ES-I3 (cell line): ENCODE data around the gene BATF.

ENCODE experiments used
- H3K36me3 ChIP-seq: 2 replicates; pipeline ENCODE4 v1.6.1; 2013; ENCODE audit warnings: mild to moderate bottlenecking, low read length, control low read depth, moderate library complexity; ENCODE audit not compliant: insufficient read depth
- H3K4me1 ChIP-seq: 2 replicates; pipeline ENCODE4 v1.6.1; 2013; ENCODE audit warnings: mild to moderate bottlenecking, control low read depth, low read length; ENCODE audit not compliant: insufficient read depth
- H3K9ac ChIP-seq: 2 replicates; pipeline ENCODE4 v1.6.1; 2013; ENCODE audit warnings: low read depth, mild to moderate bottlenecking, low read length, moderate library complexity
- H3K9me3 ChIP-seq: 2 replicates; pipeline ENCODE4 v1.6.1; 2013; ENCODE audit warnings: mild to moderate bottlenecking, low read length, moderate library complexity; ENCODE audit not compliant: control insufficient read depth, insufficient read depth

The BATF gene

GRCh38 chr14:75533791-75534555, 11.7 kb downstream of the BATF start:
- Histone ChIP-seq H3K36me3 (no peaks in the 10 kb centered on the region), H3K9ac (no peak overlapping the region), H3K9me3 (no peaks in the 10 kb centered on the region), H3K4me1 (no peaks in the 10 kb centered on the region)

GRCh38 chr14:75535164-75535898, 13.1 kb downstream of the BATF start:
- Histone ChIP-seq H3K9me3 (no peaks in the 10 kb centered on the region), H3K4me1 (no peaks in the 10 kb centered on the region; the same call in 1 of the 2 replicates), H3K36me3 (no peaks in the 10 kb centered on the region), H3K9ac (no peak overlapping the region)

GRCh38 chr14:75537071-75537470, 14.8 kb downstream of the BATF start:
- Histone ChIP-seq H3K9me3 (no peaks in the 10 kb centered on the region), H3K4me1 (no peaks in the 10 kb centered on the region; the same call in 1 of the 2 replicates), H3K9ac (no peak overlapping the region), H3K36me3 (no peaks in the 10 kb centered on the region)

- Histone ChIP-seq H3K9ac (no peak overlapping the region), H3K36me3 (no peaks in the 10 kb centered on the region), H3K9me3 (no peaks in the 10 kb centered on the region)
Measured at GRCh38 chr14:75539162-75539560, 16.9 kb downstream of the BATF start.

GRCh38 chr14:75539561-75540478, 17.6 kb downstream of the BATF start:
- Histone ChIP-seq H3K36me3 (no peaks in the 10 kb centered on the region), H3K9me3 (no peaks in the 10 kb centered on the region), H3K9ac (no peak overlapping the region), H3K4me1 (no peaks in the 10 kb centered on the region; the same call in 1 of the 2 replicates)

More at GRCh38 chr14:75539162-75539560, 16.9 kb downstream of the BATF start:
- H3K4me1 ChIP-seq, result no peaks in the 10 kb centered on the region; the same call in 1 of the 2 replicates

GRCh38 chr14:75540479-75540851, 18.2 kb downstream of the BATF start:
- no peaks in the 10 kb centered on the region; the same call in 1 of the 2 replicates for H3K4me1 ChIP-seq
- H3K9ac ChIP-seq, result no peak overlapping the region
- H3K36me3 ChIP-seq, result no peaks in the 10 kb centered on the region
- no peaks in the 10 kb centered on the region for H3K9me3 ChIP-seq

- H3K4me1 ChIP-seq, result no peaks in the 10 kb centered on the region; the same call in 1 of the 2 replicates
- no peaks in the 10 kb centered on the region for H3K9me3 ChIP-seq
- no peaks in the 10 kb centered on the region for H3K36me3 ChIP-seq
- H3K9ac ChIP-seq, result no peak overlapping the region
Measured at GRCh38 chr14:75542588-75543091, 20.4 kb downstream of the BATF start.

- Histone ChIP-seq H3K36me3 (no peaks in the 10 kb centered on the region), H3K9me3 (no peaks in the 10 kb centered on the region), H3K9ac (no peak overlapping the region), H3K4me1 (no peaks in the 10 kb centered on the region; the same call in 1 of the 2 replicates)
Measured at GRCh38 chr14:75543253-75543652, 21.0 kb downstream of the BATF start.

- no peak overlapping the region for H3K9ac ChIP-seq
- H3K4me1 ChIP-seq, result no peaks in the 10 kb centered on the region; the same call in 1 of the 2 replicates
- H3K36me3 ChIP-seq, result no peaks in the 10 kb centered on the region
- no peaks in the 10 kb centered on the region for H3K9me3 ChIP-seq
Measured at GRCh38 chr14:75543786-75544185, 21.5 kb downstream of the BATF start.

GRCh38 chr14:75545907-75546306, 23.6 kb downstream of the BATF start:
- no peaks in the 10 kb centered on the region for H3K36me3 ChIP-seq
- no peaks in the 10 kb centered on the region for H3K9me3 ChIP-seq
- no peak overlapping the region for H3K9ac ChIP-seq
- no peaks in the 10 kb centered on the region; the same call in 1 of the 2 replicates for H3K4me1 ChIP-seq

GRCh38 chr14:75547552-75548250, 25.4 kb downstream of the BATF start:
- Histone ChIP-seq H3K9ac (no peak overlapping the region), H3K4me1 (no peaks in the 10 kb centered on the region), H3K36me3 (no peaks in the 10 kb centered on the region), H3K9me3 (no peaks in the 10 kb centered on the region)

- Histone ChIP-seq H3K9me3 (no peaks in the 10 kb centered on the region), H3K4me1 (no peaks in the 10 kb centered on the region), H3K9ac (no peak overlapping the region), H3K36me3 (no peaks in the 10 kb centered on the region)
Measured at GRCh38 chr14:75548544-75548943, 26.3 kb downstream of the BATF start.

GRCh38 chr14:75549169-75549568, 26.9 kb downstream of the BATF start:
- H3K9me3 ChIP-seq, result no peaks in the 10 kb centered on the region
- no peak overlapping the region for H3K9ac ChIP-seq
- H3K4me1 ChIP-seq, result no peaks in the 10 kb centered on the region
- no peaks in the 10 kb centered on the region for H3K36me3 ChIP-seq
